ENCODE results near the gene TRIM14. TPM values are rescaled to one million over a fixed set of nuclear protein-coding genes. Genes with fewer than 3 reads are reported as not detected.

The TRIM14 gene
- total RNA-seq, 3 donors from 2014 or later (not counting 1 experiment from before 2014, with no cell fraction given) = 45.1 to 66.5 (median 65.3) TPM

GRCh38 chr9:98037357-98037756 lies 81.7 kb downstream of the TRIM14 start:
- no peaks in the 10 kb centered on the region for H3K27me3 ChIP-seq (ENCODE audit: control insufficient read depth, insufficient read depth, low read length)
- H3K4me1 ChIP-seq (ENCODE audit: control insufficient read depth, insufficient read depth, low read length) = peaks cover 4% of the 10 kb centered on the region
- Mint-ChIP-seq H3K27me3 (ENCODE audit: low read depth in 2 of 2) (peaks cover 0 to 6% of the 10 kb centered on the region in 2 donors), H3K4me1 (peaks cover 7 to 9% of the 10 kb centered on the region in 2 donors), H3K4me3 (no peak overlapping the region), H3K9me3 (no peaks in the 10 kb centered on the region), H3K27ac (no peak overlapping the region), H3K36me3 (no peaks in the 10 kb centered on the region)
- TF ChIP-seq, protein P1, sequence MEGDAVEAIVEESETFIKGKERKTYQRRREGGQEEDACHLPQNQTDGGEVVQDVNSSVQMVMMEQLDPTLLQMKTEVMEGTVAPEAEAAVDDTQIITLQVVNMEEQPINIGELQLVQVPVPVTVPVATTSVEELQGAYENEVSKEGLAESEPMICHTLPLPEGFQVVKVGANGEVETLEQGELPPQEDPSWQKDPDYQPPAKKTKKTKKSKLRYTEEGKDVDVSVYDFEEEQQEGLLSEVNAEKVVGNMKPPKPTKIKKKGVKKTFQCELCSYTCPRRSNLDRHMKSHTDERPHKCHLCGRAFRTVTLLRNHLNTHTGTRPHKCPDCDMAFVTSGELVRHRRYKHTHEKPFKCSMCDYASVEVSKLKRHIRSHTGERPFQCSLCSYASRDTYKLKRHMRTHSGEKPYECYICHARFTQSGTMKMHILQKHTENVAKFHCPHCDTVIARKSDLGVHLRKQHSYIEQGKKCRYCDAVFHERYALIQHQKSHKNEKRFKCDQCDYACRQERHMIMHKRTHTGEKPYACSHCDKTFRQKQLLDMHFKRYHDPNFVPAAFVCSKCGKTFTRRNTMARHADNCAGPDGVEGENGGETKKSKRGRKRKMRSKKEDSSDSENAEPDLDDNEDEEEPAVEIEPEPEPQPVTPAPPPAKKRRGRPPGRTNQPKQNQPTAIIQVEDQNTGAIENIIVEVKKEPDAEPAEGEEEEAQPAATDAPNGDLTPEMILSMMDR (IDR thresholded peaks at IDR 0.05) = no peak
- H3K27ac ChIP-seq (ENCODE audit: low read length) = no peak overlapping the region
- no peak for DNase-seq
- H3K9me3 ChIP-seq (ENCODE audit: control insufficient read depth, insufficient read depth, low read length) = no peaks in the 10 kb centered on the region
- H3K4me3 ChIP-seq (ENCODE audit: low read length) = no peak overlapping the region
- intact Hi-C loops (cut with micrococcal nuclease) = loop anchor here (10.0 kb wide), 1 partner anchor 323 kb away; no protein-coding TSS in a partner anchor
- no peaks in the 10 kb centered on the region for H3K36me3 ChIP-seq (ENCODE audit: control insufficient read depth, insufficient read depth, low read length)
- no peak for ATAC-seq

GRCh38 chr9:98034593-98035546 lies 84.2 kb downstream of the TRIM14 start:
- no peak overlapping the region for H3K4me3 Mint-ChIP-seq
- Histone ChIP-seq H3K36me3 (ENCODE audit: control insufficient read depth, insufficient read depth, low read length) (no peaks in the 10 kb centered on the region), H3K27me3 (ENCODE audit: control insufficient read depth, insufficient read depth, low read length) (no peaks in the 10 kb centered on the region), H3K4me1 (ENCODE audit: control insufficient read depth, insufficient read depth, low read length) (peaks cover 4% of the 10 kb centered on the region), H3K27ac (ENCODE audit: low read length) (no peak overlapping the region), H3K4me3 (ENCODE audit: low read length) (no peak overlapping the region), H3K9me3 (ENCODE audit: control insufficient read depth, insufficient read depth, low read length) (no peaks in the 10 kb centered on the region)
- H3K36me3 Mint-ChIP-seq = no peaks in the 10 kb centered on the region
- H3K4me1 Mint-ChIP-seq = peaks cover 7 to 9% of the 10 kb centered on the region in 2 donors
- no peaks in the 10 kb centered on the region for H3K9me3 Mint-ChIP-seq
- intact Hi-C loops (cut with micrococcal nuclease) = loop anchor here (1.0 to 10.0 kb wide), 3 partner anchors 53 to 320 kb away; partner anchors contain the start of gene ANP32B
- H3K27ac Mint-ChIP-seq = peak overlapping the region in 1 of 2 donors; percentile 42
- H3K27me3 Mint-ChIP-seq (ENCODE audit: low read depth in 2 of 2) = peaks cover 0 to 5% of the 10 kb centered on the region in 2 donors
- TF ChIP-seq, protein P1 (IDR thresholded peaks at IDR 0.05) = peak; percentile 78
- WGBS (ENCODE audit: insufficient coverage) = 35% methylated on average over 18 of the region's 20 CpGs
- DNase-seq (peak; percentile 82 to 97), ATAC-seq (peak; percentile 96 to 100 (median 100))

- no peak overlapping the region for H3K27ac Mint-ChIP-seq
- intact Hi-C loops (cut with micrococcal nuclease) = loop anchor here (5.0 to 10.0 kb wide), 2 partner anchors 50 to 317 kb away; partner anchors contain the start of gene ANP32B
These were observed 87.1 kb downstream of the TRIM14 start for GRCh38 chr9:98031935-98032334.

More at GRCh38 chr9:98031935-98032334, 87.1 kb downstream of the TRIM14 start:
- Mint-ChIP-seq H3K9me3 (no peaks in the 10 kb centered on the region), H3K27me3 (ENCODE audit: low read depth in 2 of 2) (peaks cover 0 to 2% of the 10 kb centered on the region in 2 donors), H3K4me1 (peaks cover 7 to 9% of the 10 kb centered on the region in 2 donors), H3K36me3 (no peaks in the 10 kb centered on the region), H3K4me3 (no peak overlapping the region)
- Histone ChIP-seq H3K4me1 (ENCODE audit: control insufficient read depth, insufficient read depth, low read length) (peaks cover 4% of the 10 kb centered on the region), H3K27ac (ENCODE audit: low read length) (no peak overlapping the region), H3K27me3 (ENCODE audit: control insufficient read depth, insufficient read depth, low read length) (no peaks in the 10 kb centered on the region), H3K4me3 (ENCODE audit: low read length) (no peak overlapping the region), H3K9me3 (ENCODE audit: control insufficient read depth, insufficient read depth, low read length) (no peaks in the 10 kb centered on the region), H3K36me3 (ENCODE audit: control insufficient read depth, insufficient read depth, low read length) (no peaks in the 10 kb centered on the region)
- 80% methylated on average over 1 of the region's 1 CpG for WGBS (ENCODE audit: insufficient coverage)
- TF ChIP-seq, protein P1 (IDR thresholded peaks at IDR 0.05) = no peak
- ATAC-seq = no peak
- no peak for DNase-seq
